H4 (cell line): ENCODE results near the gene GTF3C1. TPM values are rescaled to one million over a fixed set of nuclear protein-coding genes. Genes with fewer than 3 reads are reported as not detected.
A peak's percentile ranks its signal among the peaks of the same experiment; 100 is the strongest.

Experiments used
- DNase-seq: peaks from one replicate; pipeline ENCODE4 v3.0.0-alpha.2; 2015; ENCODE audit warnings: low spot score
- total RNA-seq: library from RNA; depleted of rRNA; stranded (reverse); fragments of >200 nt; shearing (Covaris generic); gene quantifications from 2 replicates; pipeline ENCODE4 v1.2.3, GENCODE V29; 2014; rRNA removed

Gene GTF3C1
- total RNA-seq, 1 experiment from 2014 or later: 32.2 TPM

DNA sequence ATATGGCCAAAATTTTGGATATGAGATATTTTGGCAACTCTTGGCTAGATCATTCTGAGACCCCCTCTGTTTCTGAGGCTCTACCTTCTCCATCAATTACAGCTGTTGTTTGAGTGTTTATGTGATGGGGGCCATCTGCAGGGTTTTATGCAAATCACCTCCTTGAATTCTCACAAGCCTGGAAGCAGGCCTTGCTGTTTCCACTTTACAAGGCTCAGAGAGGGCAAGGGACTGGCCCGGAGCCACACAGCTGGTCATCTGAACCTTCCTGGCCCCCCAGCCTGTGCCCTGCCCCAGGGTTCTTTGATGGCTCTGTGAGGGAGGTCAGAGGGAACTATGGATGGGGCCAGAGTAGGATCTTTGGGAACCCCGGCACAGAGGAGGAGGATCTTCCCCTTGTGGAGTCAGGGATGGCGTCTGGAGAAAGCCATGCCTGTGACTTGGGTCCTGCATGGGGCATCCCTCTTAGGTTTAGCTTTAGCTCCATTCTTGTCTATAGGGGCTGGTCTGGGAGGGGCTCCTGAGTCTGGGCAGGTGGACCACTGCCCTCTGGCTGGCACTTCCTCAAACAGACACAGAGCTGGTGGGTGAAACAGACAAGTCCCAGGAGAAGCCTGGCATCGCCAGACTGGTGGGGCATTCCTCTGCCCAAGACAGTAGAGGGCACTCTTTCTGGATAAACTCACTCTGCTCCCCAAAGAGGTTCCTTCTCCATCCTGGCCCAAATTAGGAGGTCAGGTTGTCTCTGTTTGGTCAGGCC lies 121.5 kb downstream of the GTF3C1 start:
- DNase-seq: no peak

DNA sequence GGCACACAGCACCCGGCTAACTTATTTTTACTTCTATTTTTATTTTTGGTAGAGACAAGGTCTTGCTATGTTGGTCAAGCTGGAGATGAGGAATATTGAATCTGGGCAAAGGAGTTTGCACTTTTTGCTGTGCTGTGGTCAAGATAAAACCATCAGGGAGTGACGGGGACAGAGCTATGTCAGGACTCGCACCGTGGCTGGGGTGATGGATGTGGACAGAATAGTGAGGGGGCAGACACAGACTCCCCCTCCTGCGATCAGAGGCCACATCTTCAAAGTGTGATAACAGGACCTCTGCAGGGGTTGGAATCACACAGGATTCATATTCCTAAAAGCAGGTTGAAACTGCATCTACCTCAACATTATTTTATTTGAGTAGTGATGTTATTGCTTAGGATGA lies 122.2 kb downstream of the GTF3C1 start:
- no peak for DNase-seq

DNA sequence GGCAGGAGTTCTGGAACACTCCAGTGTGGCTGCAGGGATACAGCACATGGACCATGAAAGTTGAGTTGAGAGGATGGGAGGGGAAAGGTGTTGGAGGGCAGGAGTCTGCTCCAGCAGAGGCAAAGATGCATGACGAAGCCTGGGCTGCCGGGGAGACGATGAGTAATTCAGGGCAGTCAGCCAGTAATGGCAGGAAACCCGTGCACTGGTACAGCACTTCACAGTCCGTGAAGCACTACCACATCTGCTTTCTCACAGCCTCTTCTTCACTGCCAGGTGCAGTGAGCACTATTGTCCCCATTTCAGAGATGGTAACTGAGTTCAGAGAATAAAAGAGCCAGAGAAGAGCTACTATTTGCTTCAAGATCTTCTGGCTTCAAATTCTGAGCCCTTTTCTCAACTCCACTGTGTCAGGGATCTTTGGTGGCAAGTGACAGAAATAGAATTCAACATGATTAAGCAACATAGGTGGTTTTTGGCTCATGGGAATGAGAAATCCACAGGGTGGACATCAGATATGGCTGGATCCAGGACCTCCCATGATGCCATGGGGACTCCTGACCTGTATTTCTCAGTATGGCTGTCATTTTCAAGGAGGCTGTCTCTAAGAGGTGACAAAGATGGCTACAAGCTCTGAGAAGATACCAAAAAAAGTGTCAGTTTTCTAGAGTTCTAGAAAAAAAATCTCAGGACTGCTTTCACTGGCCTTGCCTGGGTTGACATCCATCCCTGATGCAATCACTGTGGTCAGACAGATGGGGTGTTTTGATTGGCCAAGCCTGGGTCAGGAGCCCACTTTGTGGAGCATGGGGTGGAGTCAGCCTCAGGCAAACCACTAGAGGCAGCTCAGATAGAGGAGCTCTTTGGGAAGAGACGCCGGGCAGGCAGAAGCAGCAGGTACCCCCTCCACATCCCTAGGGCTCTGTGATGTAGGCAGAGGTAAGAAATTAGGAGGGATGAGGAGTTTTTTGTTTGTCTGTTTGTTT lies 123.0 kb downstream of the GTF3C1 start:
- peak; percentile 89 for DNase-seq

DNA sequence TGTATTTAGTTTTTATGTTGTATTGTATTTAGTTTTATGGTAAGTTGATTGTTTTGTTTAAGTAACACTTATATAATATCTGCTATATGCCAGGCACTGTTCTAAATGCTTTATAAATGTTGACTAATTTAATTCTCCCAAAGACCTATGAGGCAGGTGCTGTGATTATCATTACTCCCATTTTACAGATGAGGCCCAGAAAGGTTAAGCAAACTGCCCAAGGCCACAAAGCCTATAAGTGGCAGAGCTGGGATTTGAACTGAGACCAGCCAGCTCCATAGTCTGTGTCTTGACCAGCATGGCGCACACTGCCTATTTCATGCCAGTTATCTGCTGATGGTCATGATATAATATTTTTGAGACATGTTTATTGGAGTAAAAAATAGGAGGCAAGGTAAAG lies 123.8 kb downstream of the GTF3C1 start:
- no peak for DNase-seq

DNA sequence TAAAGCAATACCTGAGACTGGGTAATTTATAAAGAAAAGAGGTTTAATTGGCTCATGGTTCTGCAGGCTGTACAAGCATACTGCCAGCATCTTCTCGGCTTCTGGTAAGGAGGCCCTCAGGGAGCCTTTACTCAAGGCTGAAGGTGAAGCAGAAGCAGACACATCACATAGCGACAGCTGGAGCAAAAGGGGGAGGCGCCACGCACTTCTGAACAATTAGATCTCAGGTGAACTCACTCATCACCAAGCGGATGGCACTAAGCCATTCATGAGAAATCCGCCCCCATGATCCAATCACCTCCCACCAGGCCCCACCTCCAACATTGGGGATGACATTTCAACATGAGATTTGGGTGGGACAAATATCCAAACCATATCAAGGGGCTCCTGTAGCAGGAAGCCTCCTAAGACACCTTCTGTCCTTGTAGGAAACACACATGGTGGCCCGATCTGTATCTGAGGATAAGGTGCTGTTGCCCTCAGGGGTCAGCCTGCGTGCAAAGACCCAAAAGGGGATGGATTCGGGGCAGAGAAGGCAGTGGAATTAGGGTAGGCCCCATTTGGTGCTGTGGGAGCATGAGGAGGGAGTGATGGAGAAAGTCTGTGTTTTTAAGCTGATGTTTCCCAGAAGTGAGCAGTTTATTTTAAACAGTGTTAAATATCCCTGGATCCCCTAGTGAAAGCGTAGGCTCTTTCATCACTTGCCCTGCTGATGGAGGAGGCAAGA lies 124.8 kb downstream of the GTF3C1 start:
- DNase-seq: no peak

DNA sequence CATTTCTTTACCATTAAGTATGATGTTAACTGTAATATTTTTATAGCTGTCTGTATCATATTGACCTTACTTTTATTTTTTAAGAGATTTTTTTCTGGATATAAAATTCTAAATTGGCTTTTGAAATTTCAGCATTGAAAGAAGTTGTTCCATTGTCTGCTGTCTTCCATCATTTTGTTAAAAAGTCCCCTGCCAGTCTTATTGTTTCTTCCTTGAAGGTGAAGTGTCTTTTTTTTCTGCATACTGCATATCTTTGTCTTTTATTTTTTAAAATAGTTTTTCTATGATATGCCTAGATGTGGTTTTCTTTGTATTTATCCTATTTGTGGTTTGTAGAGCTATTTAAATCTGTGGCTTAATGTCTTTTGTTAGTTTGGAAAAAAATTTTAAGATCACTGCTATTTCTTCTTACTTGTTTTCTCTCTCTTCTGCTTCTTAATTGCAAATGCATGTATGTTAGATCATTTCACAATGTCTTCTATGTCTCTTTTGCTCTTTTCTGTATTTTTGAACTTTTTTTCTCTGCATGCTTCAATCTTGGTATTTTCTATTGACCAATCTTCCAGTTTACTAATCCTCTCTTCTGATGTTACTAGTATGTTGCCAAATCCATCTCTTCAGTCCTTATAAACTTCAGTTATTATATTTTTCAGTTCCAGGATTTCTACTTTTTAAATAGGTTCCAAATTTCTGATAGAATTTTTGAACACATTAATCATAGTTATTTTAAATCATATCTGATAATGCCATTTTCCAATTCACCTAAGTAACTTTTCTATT lies 127.6 kb downstream of the GTF3C1 start:
- no peak for DNase-seq

DNA sequence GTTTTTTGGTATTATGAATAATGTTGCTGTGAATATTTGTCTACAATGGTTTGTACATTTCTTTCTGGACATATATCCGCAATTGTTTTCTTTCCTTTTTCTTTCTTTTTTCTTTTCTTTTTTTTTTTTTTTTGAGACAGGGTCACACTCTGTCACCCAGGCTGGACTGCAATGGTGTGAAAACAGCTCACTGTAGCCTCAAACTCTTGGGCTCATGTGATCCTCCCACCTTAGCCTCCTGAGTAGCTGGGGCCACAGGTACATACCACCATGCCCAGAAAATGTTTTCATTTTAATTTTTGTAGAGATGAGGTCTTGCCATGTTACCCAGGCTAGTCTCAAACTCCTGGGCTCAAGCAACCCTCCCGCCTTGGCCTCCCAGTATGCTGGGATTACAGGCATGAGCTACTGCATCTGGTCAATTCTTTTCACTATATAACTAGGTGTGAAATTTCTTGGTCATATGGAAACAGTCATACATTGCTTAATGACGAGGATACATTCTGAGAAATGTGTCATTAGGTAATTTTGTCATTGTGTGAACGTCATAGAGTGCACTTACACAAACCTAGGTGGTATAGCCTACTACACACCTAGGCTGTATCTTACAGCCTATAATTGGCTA lies 132.6 kb downstream of the GTF3C1 start:
- no peak for DNase-seq

DNA sequence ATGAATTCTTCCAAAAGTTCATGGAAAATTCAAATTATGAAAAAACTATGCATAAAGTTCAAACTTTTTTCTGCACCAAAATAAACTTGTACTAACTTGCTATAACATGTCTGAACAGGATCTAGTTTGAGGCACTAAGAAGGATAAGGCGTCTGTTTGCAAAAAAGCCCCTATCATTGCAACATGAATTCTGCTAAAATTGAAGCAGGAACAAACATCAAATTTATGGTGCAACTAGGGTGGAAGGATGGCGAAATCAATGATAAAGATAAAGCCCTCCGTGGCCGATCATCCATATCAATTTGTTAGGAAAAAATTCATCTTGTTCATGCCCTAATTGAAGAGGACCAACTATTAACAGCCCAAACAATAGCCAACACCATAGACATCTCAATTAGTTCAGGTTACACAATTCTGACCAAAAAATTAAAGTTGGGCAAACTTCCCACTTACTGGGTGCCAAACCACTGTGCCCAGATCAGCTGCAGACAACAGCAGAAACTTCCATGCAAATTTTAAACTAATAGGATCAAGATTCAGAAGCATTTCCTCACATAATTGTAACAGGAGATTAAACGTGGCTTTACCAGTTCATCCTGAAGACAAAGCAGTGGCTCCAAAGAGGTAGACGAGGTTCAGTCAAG lies 134.8 kb downstream of the GTF3C1 start:
- no peak for DNase-seq

DNA sequence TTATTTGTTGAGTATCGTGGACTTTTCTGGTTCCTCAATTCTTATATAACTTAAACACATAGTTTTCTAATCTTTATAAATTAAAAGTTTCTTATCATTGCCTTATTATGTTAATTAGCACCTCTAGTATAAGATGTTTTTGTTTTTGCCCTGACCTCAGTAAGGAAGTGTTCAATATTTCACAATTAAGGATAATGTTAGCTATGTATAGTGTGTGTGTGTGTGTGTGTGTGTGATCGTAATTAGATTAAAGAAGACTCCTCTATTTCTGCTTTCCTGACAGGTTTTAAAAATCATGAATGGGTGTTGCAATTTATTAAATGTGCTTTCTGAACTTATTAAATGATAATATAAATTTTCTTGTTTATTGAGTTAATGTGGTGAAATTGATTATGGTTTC lies 135.8 kb downstream of the GTF3C1 start:
- no peak for DNase-seq

DNA sequence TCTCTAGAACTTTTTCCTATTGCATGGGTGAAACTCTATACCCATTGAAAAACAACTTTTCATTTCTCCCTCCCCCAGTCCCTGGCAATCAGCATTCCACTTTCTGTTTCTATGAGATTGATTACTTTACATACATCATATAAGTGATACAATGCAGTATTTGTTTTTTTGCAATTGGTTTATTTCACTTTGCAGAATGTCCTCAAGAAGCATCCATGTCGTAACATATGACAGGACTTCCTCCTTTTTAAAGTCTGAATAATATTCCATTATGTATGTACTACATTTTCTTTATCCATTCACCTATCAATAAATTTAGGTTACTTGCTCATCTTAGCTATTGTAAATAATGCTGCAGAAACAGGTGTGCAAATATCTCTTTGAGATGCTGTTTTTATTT lies 139.0 kb downstream of the GTF3C1 start:
- DNase-seq: no peak

Other genes with a start within 250 kb of the GTF3C1 start
- 8.5 and 9.0 TPM in 2 replicates for gene IL4R, start 235.9 kb downstream of the GTF3C1 start, total RNA-seq
- 1.0 and 2.2 TPM in 2 replicates for gene IL21R, start 147.7 kb downstream of the GTF3C1 start, total RNA-seq
- gene KATNIP, start 231 bp upstream of the GTF3C1 start, total RNA-seq: 8.4 and 9.3 TPM in 2 replicates